Breast epithelium (tissue), 4 donors: Measurements from ENCODE around the gene TEAD2. TPM values are rescaled to one million over a fixed set of nuclear protein-coding genes. Genes with fewer than 3 reads are reported as not detected.
A peak's percentile ranks its signal among the peaks of the same experiment; 100 is the strongest.

Experiments
- DNase-seq, 2 donors: peaks; one replicate each; pipeline ENCODE4 v3.0.0-alpha.2; 2019; ENCODE audit warnings: low spot score in 2 of 2
- H3K27ac ChIP-seq, 2 donors: fragments of 200-600 bp; sonication (generic) in 1 of 2; one replicate each; pipeline ENCODE4 v1.5.1; 2016 to 2019; ENCODE audit warnings: mild to moderate bottlenecking in 1 of 2
- H3K27me3 ChIP-seq, 2 donors: fragments of 200-600 bp; sonication (generic) in 1 of 2; one replicate each; pipeline versions ENCODE4 v1.5.1 to v1.6.0; 2017 to 2019; ENCODE audit warnings: control low read depth in 1 of 2, mild to moderate bottlenecking in 1 of 2
- H3K36me3 ChIP-seq: fragments of 200-600 bp; one replicate; pipeline ENCODE4 v1.5.1; 2019
- H3K4me1 ChIP-seq, 2 donors: fragments of 200-600 bp; sonication (generic); one replicate each; pipeline ENCODE4 v1.5.1; 2016 to 2019; ENCODE audit warnings: control low read depth in 1 of 2
- H3K4me3 ChIP-seq, 3 donors: fragments of 200-600 bp; sonication (generic); 1 replicate in 2 of 3; 2 replicates in 1 of 3; pipeline ENCODE4 v1.5.1; 2016 to 2019; ENCODE audit warnings: mild to moderate bottlenecking in 3 of 3, moderate library complexity in 2 of 3
- H3K9me3 ChIP-seq, 2 donors: fragments of 200-600 bp; sonication (generic) in 1 of 2; one replicate each; pipeline ENCODE4 v1.5.1; 2016 to 2019; ENCODE audit warnings: control low read depth in 1 of 2
- POLR2A ChIP-seq: fragments of 450-650 bp; IDR thresholded peaks from one replicate; pipeline ENCODE4 v1.6.1; 2016; ENCODE audit warnings: antibody characterized with exemption, mild to moderate bottlenecking, moderate library complexity
- POLR2AphosphoS5 ChIP-seq, 3 donors: sonication (generic); formaldehyde crosslinking; IDR thresholded peaks; one replicate each; pipeline ENCODE4 v1.6.1; 2017; ENCODE audit warnings: antibody characterized with exemption in 3 of 3
- intact Hi-C: fragments of 100-400 bp; cut with DNase I; formaldehyde crosslinking; loops from one replicate; pipeline ENCODE4 v1.15.1; 2023; ENCODE audit warnings: low total_unique reads
- total RNA-seq, 3 donors: library from RNA; depleted of rRNA; stranded (reverse); fragments of >200 nt; gene quantifications; one replicate each; pipeline ENCODE4 v1.1.0, GENCODE V29; 2016
- TF ChIP-seq, protein P1 (sequence below), 3 donors: fragments of 450-650 bp; IDR thresholded peaks; one replicate each; pipeline ENCODE4 v1.5.1; 2016 to 2017; ENCODE audit warnings: antibody characterized with exemption in 3 of 3, mild to moderate bottlenecking in 3 of 3, moderate library complexity in 3 of 3

TEAD2 gene
- total RNA-seq, 3 donors from 2014 or later: 24.9 to 30.0 (median 25.1) TPM

- peak; percentile 14 to 36 for DNase-seq
- TF ChIP-seq POLR2AphosphoS5 (IDR thresholded peaks at IDR 0.05): no peak
- TF ChIP-seq POLR2A: no peak
- TF ChIP-seq, protein P1, sequence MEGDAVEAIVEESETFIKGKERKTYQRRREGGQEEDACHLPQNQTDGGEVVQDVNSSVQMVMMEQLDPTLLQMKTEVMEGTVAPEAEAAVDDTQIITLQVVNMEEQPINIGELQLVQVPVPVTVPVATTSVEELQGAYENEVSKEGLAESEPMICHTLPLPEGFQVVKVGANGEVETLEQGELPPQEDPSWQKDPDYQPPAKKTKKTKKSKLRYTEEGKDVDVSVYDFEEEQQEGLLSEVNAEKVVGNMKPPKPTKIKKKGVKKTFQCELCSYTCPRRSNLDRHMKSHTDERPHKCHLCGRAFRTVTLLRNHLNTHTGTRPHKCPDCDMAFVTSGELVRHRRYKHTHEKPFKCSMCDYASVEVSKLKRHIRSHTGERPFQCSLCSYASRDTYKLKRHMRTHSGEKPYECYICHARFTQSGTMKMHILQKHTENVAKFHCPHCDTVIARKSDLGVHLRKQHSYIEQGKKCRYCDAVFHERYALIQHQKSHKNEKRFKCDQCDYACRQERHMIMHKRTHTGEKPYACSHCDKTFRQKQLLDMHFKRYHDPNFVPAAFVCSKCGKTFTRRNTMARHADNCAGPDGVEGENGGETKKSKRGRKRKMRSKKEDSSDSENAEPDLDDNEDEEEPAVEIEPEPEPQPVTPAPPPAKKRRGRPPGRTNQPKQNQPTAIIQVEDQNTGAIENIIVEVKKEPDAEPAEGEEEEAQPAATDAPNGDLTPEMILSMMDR (IDR thresholded peaks at IDR 0.05): no peak
- intact Hi-C loops: no loop called here
- H3K9me3 ChIP-seq: no peaks in the 10 kb centered on the region
- H3K4me1 ChIP-seq: peaks cover 0 to 6% of the 10 kb centered on the region in 2 donors
- no peaks in the 10 kb centered on the region for H3K27me3 ChIP-seq
- no peaks in the 10 kb centered on the region for H3K36me3 ChIP-seq
- H3K4me3 ChIP-seq: no peak overlapping the region
- peak overlapping the region; percentile 89 to 93 for H3K27ac ChIP-seq
These were observed 21.1 kb downstream of the TEAD2 start for GRCh38 chr19:49340865-49341718.

DNA sequence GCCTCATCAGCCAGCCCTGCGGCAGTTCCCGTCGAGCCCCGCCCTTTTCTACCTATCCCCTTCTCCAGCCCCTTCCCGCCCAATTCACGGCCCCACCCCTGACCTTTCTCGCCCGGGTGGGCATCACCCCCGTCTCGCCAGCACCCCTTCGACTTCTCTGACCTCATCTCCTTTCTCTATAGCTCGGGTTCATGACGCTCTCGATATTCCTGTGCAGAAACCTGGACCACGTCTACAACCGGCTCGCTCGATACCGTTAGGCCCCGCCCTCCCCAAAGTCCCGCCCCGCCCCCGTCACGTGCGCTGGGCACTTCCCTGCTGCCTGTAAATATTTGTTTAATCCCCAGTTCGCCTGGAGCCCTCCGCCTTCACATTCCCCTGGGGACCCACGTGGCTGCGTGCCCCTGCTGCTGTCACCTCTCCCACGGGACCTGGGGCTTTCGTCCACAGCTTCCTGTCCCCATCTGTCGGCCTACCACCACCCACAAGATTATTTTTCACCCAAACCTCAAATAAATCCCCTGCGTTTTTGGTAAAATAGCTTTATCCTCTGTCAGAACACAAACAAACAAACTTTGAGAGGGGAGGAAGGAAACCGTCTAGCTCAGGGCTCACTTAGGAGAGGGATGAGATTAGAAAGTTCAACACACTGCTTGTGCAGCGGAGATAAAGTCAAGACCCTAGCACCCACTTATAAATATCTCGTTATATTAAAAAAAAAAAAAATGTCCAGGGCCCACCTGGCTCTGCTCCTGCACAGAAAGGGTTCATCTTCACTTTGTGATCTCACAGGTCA, 21.9 kb downstream of the TEAD2 start:
- Histone ChIP-seq H3K4me3 (peak overlapping the region; percentile 32 to 68 (median 56)), H3K27me3 (no peaks in the 10 kb centered on the region), H3K9me3 (no peaks in the 10 kb centered on the region), H3K36me3 (no peaks in the 10 kb centered on the region), H3K4me1 (peaks cover 0 to 6% of the 10 kb centered on the region in 2 donors), H3K27ac (peak overlapping the region; percentile 89 to 93)
- intact Hi-C loops: no loop called here
- peak; percentile 32 to 69 for DNase-seq
- TF ChIP-seq POLR2A: no peak
- TF ChIP-seq, protein P1 (IDR thresholded peaks at IDR 0.05): no peak
- peak in 1 of 3 donors; percentile 42 for TF ChIP-seq POLR2AphosphoS5 (IDR thresholded peaks at IDR 0.05)

DNA sequence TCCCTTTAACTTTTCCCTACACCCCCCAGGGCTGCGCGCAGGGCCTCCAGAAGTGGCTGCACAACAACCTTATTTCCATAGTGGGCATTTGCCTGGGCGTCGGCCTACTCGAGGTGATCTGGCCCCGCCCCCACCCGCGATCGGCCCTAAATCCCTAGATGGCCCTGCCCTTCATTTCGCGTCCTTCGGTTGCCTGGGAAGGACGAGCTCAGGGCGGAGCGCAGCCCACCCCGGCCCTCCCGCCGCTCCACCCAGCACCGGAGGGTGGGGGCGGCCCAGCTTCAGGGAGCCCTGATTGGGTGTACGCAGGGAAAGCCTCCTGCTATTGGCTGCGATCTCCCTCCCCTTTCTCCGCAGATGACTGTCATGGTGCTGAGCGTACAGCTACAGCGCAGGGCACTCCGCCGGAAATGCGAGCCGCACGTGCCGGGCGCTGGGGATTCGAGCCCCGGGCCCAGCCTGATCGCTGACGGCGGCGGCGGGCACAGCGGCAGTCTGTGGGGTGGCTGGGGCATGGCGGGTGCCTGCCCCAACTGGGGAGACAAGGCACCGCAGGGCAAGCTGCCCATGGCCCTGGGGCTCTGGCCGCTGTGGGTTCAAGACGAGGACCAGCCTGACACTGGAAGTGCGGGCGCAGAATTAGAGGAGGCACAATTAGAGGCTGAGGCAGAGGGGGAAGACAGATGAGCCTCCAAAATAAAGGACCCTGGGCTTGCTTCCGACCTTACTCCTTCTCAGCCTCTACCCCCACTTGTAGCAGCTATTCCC, 22.7 kb downstream of the TEAD2 start:
- peaks cover 0 to 6% of the 10 kb centered on the region in 2 donors for H3K4me1 ChIP-seq
- intact Hi-C loops: no loop called here
- DNase-seq: peak; percentile 83 to 93
- no peaks in the 10 kb centered on the region for H3K36me3 ChIP-seq
- peak overlapping the region; percentile 89 to 93 for H3K27ac ChIP-seq
- no peaks in the 10 kb centered on the region for H3K9me3 ChIP-seq
- H3K4me3 ChIP-seq: peak overlapping the region; percentile 32 to 68 (median 56)
- TF ChIP-seq POLR2AphosphoS5 (IDR thresholded peaks at IDR 0.05) (peak; percentile 67 to 78 (median 73)), POLR2A (peak; percentile 59)
- TF ChIP-seq, protein P1 (IDR thresholded peaks at IDR 0.05): no peak
- no peaks in the 10 kb centered on the region for H3K27me3 ChIP-seq

DNA sequence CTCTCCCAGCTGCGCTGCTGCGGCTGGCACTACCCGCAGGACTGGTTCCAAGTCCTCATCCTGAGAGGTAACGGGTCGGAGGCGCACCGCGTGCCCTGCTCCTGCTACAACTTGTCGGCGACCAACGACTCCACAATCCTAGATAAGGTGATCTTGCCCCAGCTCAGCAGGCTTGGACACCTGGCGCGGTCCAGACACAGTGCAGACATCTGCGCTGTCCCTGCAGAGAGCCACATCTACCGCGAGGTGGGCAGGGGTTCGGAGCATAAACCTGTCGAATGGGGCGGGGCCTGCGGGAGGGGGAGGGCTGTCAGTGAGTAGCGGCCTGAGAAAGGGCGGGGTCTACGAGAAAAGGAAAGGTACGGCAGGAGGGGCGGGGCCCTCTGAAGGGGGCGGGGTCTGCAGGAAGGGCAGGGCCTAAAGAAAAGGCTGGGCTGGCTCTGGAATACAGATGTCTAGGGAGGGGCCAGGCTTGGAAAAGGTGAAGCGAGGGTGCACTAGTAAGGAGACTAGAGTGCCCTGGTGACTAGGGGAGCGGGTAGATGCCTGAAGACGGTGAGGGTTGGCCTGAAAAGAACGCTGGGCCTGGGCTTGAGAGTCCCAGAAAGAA, 23.4 kb downstream of the TEAD2 start:
- intact Hi-C loops: no loop called here
- H3K36me3 ChIP-seq: no peaks in the 10 kb centered on the region
- H3K9me3 ChIP-seq: no peaks in the 10 kb centered on the region
- peak overlapping the region; percentile 89 to 93 for H3K27ac ChIP-seq
- no peaks in the 10 kb centered on the region for H3K27me3 ChIP-seq
- peak overlapping the region; percentile 32 to 68 (median 56) for H3K4me3 ChIP-seq
- peak; percentile 85 to 94 for DNase-seq
- H3K4me1 ChIP-seq: peaks cover 0 to 6% of the 10 kb centered on the region in 2 donors
- TF ChIP-seq POLR2AphosphoS5 (IDR thresholded peaks at IDR 0.05): no peak
- TF ChIP-seq POLR2A: no peak
- TF ChIP-seq, protein P1 (IDR thresholded peaks at IDR 0.05): no peak
